DOHH2 (cell line): ENCODE measurements around the gene BSDC1.
A peak's percentile ranks its signal among the peaks of the same experiment; 100 is the strongest.

ENCODE experiments used
- H3F3A ChIP-seq: fragments of 200-600 bp; sonication (generic), shearing (Covaris generic); 2 replicates; pipeline ENCODE4 v1.6.0; 2016; ENCODE audit warnings: antibody characterized with exemption, mild to moderate bottlenecking; ENCODE audit not compliant: control insufficient read depth, insufficient read depth
- H3K27ac ChIP-seq: fragments of 200-600 bp; sonication (generic); 2 replicates; pipeline ENCODE4 v1.5.1; 2014; ENCODE audit warnings: low read depth, mild to moderate bottlenecking, low read length, moderate library complexity
- H3K27me3 ChIP-seq: fragments of 200-600 bp; sonication (generic); 2 replicates; pipeline ENCODE4 v1.6.1; 2014; ENCODE audit warnings: mild to moderate bottlenecking, low read length, mixed read lengths; ENCODE audit not compliant: control insufficient read depth
- H3K36me3 ChIP-seq: fragments of 200-600 bp; sonication (generic); 2 replicates; pipeline ENCODE4 v1.6.1; 2014; ENCODE audit warnings: mild to moderate bottlenecking, low read length, moderate library complexity, mixed read lengths; ENCODE audit not compliant: control insufficient read depth
- H3K4me1 ChIP-seq: fragments of 200-600 bp; sonication (generic); 2 replicates; pipeline ENCODE4 v1.6.1; 2014; ENCODE audit warnings: mild to moderate bottlenecking, low read length, mixed read lengths; ENCODE audit not compliant: control insufficient read depth
- H3K4me2 ChIP-seq: fragments of 200-600 bp; sonication (generic); 2 replicates; pipeline ENCODE4 v1.6.0; 2014; ENCODE audit warnings: mild to moderate bottlenecking, low read length, moderate library complexity
- H3K4me3 ChIP-seq: fragments of 200-600 bp; sonication (generic); 2 replicates; pipeline ENCODE4 v1.5.1; 2014; ENCODE audit warnings: mild to moderate bottlenecking, low read length, mixed read lengths
- H3K79me2 ChIP-seq: fragments of 200-600 bp; sonication (generic); 2 replicates; pipeline ENCODE4 v1.6.1; 2014; ENCODE audit warnings: mild to moderate bottlenecking, low read length, mixed read lengths; ENCODE audit not compliant: control insufficient read depth
- H3K9me2 ChIP-seq: fragments of 200-600 bp; sonication (generic); replicated peaks from 2 replicates; pipeline ENCODE4 v1.6.1; 2014; ENCODE audit warnings: mild to moderate bottlenecking, low read length, mixed read lengths; ENCODE audit not compliant: control insufficient read depth
- H3K9me3 ChIP-seq: fragments of 200-600 bp; sonication (generic); 2 replicates; pipeline ENCODE4 v1.6.1; 2014; ENCODE audit warnings: antibody characterized with exemption, low read length, mixed read lengths; ENCODE audit not compliant: control insufficient read depth, insufficient read depth
- H4K20me1 ChIP-seq: fragments of 200-600 bp; sonication (generic); 2 replicates; pipeline ENCODE4 v1.6.0; 2014; ENCODE audit warnings: low read depth, mild to moderate bottlenecking, antibody characterized with exemption, low read length, moderate library complexity; ENCODE audit not compliant: control insufficient read depth, insufficient read depth
- EZH2phosphoT487 ChIP-seq: fragments of 200-600 bp; sonication (generic); IDR thresholded peaks from 2 replicates; pipeline ENCODE4 v1.6.1; 2017; ENCODE audit warnings: borderline replicate concordance, mild to moderate bottlenecking, antibody characterized with exemption, low read length, moderate library complexity, mixed read lengths
- TF ChIP-seq, protein P1 (sequence below): fragments of 200-600 bp; sonication (generic); IDR thresholded peaks from one replicate; pipeline ENCODE4 v1.5.1; 2014; ENCODE audit warnings: antibody characterized with exemption, mild to moderate bottlenecking, low read depth, low read length; ENCODE audit not compliant: poor library complexity, severe bottlenecking

BSDC1 gene

DNA sequence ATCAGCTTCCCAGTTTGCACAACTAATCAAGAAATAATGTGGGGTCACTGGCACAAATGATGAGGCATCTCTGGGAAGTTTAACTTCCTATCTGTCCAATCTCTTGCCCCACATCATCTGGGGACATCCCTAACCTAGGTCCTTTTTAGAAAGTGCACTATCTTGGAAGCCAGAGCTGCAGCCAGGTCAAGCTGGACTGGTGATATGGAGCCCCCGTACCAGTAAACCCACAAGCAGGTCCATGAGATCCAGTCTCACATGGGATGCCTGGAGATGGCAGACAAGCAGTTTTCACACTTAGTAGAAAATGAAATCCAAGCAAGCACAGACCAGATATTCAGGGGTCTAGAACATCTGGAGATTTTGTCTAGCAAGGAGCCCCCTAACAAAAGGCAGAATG, 27.5 kb upstream of the BSDC1 start:
- Histone ChIP-seq H3K9me2 (no peaks in the 10 kb centered on the region), H3K9me3 (no peaks in the 10 kb centered on the region), H4K20me1 (no peaks in the 10 kb centered on the region), H3K36me3 (no peaks in the 10 kb centered on the region), H3K79me2 (no peaks in the 10 kb centered on the region), H3K27me3 (peaks cover 7% of the 10 kb centered on the region; the same call in 1 of the 2 replicates), H3K4me2 (no peak overlapping the region), H3K4me1 (no peaks in the 10 kb centered on the region), H3F3A (no peaks in the 10 kb centered on the region), H3K4me3 (no peak overlapping the region), H3K27ac (no peak overlapping the region)
- no peak for TF ChIP-seq EZH2phosphoT487
- TF ChIP-seq, protein P1, sequence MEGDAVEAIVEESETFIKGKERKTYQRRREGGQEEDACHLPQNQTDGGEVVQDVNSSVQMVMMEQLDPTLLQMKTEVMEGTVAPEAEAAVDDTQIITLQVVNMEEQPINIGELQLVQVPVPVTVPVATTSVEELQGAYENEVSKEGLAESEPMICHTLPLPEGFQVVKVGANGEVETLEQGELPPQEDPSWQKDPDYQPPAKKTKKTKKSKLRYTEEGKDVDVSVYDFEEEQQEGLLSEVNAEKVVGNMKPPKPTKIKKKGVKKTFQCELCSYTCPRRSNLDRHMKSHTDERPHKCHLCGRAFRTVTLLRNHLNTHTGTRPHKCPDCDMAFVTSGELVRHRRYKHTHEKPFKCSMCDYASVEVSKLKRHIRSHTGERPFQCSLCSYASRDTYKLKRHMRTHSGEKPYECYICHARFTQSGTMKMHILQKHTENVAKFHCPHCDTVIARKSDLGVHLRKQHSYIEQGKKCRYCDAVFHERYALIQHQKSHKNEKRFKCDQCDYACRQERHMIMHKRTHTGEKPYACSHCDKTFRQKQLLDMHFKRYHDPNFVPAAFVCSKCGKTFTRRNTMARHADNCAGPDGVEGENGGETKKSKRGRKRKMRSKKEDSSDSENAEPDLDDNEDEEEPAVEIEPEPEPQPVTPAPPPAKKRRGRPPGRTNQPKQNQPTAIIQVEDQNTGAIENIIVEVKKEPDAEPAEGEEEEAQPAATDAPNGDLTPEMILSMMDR = no peak

DNA sequence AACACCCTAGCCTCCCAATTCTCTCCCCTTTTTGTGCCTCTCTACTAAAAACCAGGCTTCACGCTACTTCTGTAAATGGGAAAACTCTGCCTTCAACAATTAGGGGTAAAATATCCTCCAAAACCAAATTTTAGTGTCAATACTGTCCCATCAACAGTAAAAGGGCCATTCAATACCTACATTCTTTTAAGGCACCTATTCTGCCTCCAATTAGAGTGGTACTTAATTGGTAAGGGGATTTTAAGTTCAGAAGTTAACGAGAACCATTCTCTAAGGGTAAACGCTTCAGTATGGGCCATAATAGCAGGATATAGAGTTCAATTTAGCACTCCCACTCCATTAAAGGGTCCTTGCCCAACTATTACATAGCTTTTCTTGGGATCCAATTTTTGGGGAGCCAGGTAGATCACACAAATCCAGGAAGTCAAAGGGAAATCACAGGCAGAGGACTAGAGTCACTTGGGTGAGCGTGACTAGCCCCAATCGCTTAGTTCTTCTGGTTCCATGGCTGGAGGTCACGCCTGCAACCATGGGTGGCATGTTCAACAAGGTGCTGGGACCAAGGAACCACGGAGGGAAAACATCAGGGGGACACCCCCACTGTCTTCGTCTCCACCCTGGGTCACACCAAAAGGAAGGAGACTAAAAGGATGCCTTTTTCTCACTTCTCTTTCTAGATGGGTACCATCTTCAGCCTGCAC, 20.1 kb upstream of the BSDC1 start:
- H4K20me1 ChIP-seq = no peaks in the 10 kb centered on the region
- H3K36me3 ChIP-seq = no peaks in the 10 kb centered on the region
- H3K9me3 ChIP-seq = no peaks in the 10 kb centered on the region
- no peak overlapping the region for H3K4me2 ChIP-seq
- no peaks in the 10 kb centered on the region for H3K79me2 ChIP-seq
- no peak overlapping the region for H3K4me3 ChIP-seq
- H3K9me2 ChIP-seq = no peaks in the 10 kb centered on the region
- peaks cover 6% of the 10 kb centered on the region; the same call in 1 of the 2 replicates for H3K27me3 ChIP-seq
- no peaks in the 10 kb centered on the region for H3F3A ChIP-seq
- peaks cover 4% of the 10 kb centered on the region for H3K4me1 ChIP-seq
- H3K27ac ChIP-seq = no peak overlapping the region
- TF ChIP-seq, protein P1 = peak; percentile 38
- no peak for TF ChIP-seq EZH2phosphoT487

DNA sequence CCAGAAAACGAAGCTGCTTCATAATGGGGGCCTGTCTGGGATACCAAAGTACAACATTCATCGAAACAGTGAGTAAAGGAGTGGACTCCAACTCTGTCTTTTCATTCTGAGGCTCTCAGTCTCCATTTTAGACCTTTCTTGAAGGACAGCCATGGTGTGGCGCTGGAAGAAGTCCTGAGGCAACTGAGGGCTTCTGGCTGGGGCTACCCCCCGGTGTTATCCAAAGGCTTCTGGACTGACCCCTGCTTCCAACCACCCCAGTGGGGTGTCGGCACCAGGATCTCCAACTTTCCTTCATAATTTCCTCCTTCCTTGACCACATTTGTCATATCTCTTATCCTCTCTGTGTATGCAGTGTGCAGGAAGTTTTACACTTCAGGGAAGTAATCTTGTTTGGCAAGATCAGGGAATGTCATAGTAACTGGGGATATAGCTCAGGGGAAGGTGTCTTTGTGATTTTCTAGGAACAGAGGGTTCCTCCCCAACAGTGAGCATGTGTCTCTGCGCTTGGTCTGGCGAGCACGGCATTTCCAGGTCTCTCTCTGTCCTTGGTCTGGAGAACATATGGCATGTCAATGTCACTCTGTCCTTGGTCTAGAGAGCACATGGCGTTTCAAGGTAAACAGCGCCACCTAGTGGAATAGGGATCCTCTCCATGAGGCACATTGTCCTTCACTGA, 19.4 kb upstream of the BSDC1 start:
- no peak overlapping the region for H3K27ac ChIP-seq
- peaks cover 6% of the 10 kb centered on the region; the same call in 1 of the 2 replicates for H3K27me3 ChIP-seq
- no peaks in the 10 kb centered on the region for H3K9me3 ChIP-seq
- H3K36me3 ChIP-seq = no peaks in the 10 kb centered on the region
- no peaks in the 10 kb centered on the region for H4K20me1 ChIP-seq
- no peaks in the 10 kb centered on the region for H3K9me2 ChIP-seq
- peak overlapping the region; percentile 21; the same call in 1 of the 2 replicates for H3K4me2 ChIP-seq
- peaks cover 4% of the 10 kb centered on the region for H3K4me1 ChIP-seq
- H3K4me3 ChIP-seq = no peak overlapping the region
- no peaks in the 10 kb centered on the region for H3F3A ChIP-seq
- no peak for TF ChIP-seq EZH2phosphoT487
- TF ChIP-seq, protein P1 = peak; percentile 91
- no peaks in the 10 kb centered on the region for H3K79me2 ChIP-seq
